Choroid plexus epithelial cell (primary cell): ENCODE data around the gene LCMT1.
A peak's percentile ranks its signal among the peaks of the same experiment; 100 is the strongest.

ENCODE experiments used
- DNase-seq: peaks from one replicate; pipeline ENCODE4 v3.0.0-alpha.2; 2010; ENCODE audit warnings: low read depth
- H3K4me3 ChIP-seq: 2 replicates; pipeline ENCODE4 v1.5.1; 2011; ENCODE audit warnings: low read depth, mild to moderate bottlenecking, control low read depth, low read length, moderate library complexity
- TF ChIP-seq, protein P1 (sequence below): conservative IDR thresholded peaks from 2 replicates; pipeline ENCODE4 v1.5.1; 2011; ENCODE audit warnings: low read depth, mild to moderate bottlenecking, control low read depth, inconsistent platforms, low read length, moderate library complexity

The LCMT1 gene

DNA sequence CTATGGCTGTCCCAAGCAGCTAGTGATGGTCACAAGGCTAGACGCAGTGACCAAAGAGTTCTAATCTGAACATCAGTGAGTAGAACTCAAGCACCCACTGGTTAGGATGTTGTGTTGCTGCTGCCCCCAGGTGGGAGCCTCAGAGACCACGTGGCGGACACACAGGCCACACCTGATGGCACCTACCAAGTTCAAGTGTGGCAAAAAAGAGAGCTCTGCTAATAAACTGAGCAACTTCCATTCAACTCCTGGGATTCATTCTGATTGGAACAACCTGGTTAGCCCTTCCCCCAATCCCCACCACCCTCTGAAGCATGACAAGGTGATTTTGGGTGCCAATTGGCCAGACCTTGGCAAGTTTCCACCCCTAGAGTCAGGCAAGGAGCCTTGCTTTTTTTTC lies 3.5 kb upstream of the LCMT1 start:
- peak; percentile 7 for DNase-seq
- no peak overlapping the region for H3K4me3 ChIP-seq
- TF ChIP-seq, protein P1, sequence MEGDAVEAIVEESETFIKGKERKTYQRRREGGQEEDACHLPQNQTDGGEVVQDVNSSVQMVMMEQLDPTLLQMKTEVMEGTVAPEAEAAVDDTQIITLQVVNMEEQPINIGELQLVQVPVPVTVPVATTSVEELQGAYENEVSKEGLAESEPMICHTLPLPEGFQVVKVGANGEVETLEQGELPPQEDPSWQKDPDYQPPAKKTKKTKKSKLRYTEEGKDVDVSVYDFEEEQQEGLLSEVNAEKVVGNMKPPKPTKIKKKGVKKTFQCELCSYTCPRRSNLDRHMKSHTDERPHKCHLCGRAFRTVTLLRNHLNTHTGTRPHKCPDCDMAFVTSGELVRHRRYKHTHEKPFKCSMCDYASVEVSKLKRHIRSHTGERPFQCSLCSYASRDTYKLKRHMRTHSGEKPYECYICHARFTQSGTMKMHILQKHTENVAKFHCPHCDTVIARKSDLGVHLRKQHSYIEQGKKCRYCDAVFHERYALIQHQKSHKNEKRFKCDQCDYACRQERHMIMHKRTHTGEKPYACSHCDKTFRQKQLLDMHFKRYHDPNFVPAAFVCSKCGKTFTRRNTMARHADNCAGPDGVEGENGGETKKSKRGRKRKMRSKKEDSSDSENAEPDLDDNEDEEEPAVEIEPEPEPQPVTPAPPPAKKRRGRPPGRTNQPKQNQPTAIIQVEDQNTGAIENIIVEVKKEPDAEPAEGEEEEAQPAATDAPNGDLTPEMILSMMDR = no peak

DNA sequence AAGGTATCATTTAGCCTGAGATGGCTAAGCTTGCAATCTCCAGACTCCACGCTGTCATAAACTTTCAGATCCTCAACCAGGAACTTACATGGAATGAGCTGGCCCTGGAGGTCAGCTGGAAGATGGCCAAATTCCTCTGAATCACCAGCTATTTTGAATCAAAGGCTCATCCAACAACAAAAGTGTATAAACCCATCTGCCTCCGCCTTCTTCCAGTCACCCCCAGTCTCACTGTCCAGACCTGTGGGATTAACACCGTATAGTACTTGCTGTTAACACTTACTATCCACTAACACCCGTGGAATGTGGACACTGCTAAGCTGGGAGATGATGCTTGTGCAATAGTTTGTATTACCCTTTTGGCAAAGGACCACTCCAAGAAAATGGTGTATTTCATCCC lies 1.9 kb upstream of the LCMT1 start:
- TF ChIP-seq, protein P1 = no peak
- no peak overlapping the region for H3K4me3 ChIP-seq
- DNase-seq = peak; percentile 97

DNA sequence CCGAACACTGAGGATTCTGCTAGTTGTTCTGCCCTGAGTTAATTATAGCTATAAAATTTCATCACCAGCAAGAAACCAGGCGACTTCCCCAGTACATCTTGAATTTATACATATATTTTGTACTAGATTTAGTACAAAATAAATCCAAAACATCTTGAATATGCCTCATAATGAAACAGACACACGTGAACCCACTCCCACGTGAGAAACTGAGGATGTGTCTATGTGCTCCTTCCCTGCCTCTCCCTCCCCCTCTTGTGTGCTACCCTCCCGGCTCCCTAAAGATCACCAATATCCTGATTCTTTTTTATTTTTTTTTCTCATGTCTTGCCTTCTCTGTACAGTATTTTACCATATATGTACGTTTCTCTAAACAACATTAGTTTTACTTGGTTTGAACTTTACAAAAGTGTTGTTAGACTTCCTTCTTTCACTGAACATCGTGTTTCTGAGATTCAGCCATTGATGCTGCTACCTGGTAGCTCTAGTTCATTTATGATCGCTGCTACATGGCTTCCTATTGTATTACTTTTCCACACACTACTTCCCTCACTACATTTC lies 1.1 kb upstream of the LCMT1 start:
- peak overlapping the region; percentile 75 for H3K4me3 ChIP-seq
- peak; percentile 14 for DNase-seq
- TF ChIP-seq, protein P1 = no peak

DNA sequence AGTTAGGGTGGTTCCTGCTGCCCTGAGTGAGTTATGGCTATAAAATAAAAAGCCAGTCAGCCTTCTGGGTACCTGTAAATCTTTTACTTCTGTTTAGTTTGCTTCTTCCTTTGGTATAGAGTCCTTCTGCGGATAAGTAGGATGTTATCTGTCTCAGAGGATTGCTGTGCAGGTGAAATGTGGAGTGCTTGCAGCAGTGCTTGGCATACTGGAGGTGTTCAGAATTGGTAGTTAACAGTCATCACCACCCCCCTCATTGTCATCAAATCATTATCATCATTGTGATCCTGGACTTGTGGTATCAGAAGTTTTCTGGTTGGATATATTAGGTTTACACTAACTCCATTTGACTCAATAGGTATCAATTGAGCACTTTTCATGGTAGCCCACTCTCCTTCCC lies 2.6 kb downstream of the LCMT1 start:
- TF ChIP-seq, protein P1 = no peak
- DNase-seq = no peak
- no peak overlapping the region for H3K4me3 ChIP-seq

DNA sequence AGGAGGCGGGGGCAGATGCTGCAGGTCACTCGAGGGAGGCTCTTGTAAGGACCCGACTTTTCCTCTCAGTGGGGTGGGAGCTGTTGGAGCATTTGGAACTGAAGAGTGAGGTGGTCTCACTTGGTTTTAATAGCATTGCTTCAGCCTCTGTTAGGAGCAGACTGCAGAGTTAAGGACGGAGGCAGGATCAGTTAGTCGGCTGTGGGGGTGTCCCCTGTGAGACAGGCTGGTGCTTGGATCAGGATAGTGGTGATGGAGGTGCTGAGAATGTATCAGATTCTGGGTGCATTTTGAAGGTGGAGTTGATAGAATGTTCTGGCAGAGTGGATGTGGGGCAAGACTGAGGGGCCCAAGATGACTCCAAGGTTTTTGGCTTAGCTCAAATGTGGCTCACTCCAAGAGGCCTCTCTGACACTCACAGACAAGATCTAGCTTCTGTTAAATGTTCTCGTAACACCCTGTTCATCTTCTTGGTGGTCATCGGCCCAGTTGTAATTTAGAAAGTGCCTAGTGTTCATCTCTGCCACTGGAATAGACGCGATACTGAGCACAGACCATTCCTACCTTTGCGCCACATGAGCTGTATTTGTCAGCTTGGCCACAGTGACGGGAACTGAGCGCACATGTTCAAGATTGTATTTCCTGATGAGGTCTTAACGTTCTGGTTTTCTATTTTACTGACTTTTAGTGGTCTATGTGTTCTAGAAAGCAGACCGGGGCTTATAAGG lies 7.5 kb downstream of the LCMT1 start:
- no peak for DNase-seq
- TF ChIP-seq, protein P1 = no peak
- H3K4me3 ChIP-seq = no peak overlapping the region

DNA sequence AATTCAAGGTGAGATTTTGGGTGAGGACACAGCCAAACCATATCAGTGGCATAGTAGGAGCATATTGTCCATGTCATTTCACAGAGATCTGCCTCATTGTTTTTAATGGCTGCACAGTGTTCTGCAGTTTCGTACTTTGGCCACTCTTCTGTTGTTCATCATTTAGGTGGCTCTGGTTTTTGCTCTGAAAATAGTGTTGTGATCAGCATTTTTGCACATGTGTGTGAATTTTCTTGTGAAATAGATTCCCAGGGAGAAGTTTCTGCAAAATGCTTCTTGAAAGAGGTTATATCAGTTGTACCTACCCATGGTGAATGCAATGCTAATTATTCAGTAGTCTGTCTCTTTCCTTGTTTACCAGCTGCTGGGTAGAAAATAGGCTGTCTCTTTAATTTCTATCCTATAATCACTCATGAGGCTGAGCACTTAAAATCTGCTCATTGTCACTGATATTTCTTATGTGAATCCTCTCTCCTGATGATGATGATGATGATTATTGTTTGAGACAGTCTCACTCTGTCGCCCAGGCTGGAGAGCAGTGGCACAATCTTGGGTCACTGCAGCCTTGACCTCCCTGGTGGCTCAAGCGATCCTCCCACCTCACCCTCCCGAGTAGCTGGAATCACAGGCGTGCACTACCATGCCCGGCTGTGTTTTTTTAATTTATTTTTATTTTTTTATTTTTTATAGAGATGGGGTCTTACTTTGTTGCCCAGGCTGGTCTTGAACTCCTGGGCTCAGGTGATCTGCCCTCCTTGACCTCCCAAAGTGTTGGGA lies 10.5 kb downstream of the LCMT1 start:
- no peak overlapping the region for H3K4me3 ChIP-seq
- TF ChIP-seq, protein P1 = no peak
- DNase-seq = no peak
